ENCODE measurements around the gene UACA. TPM values are rescaled to one million over a fixed set of nuclear protein-coding genes. Genes with fewer than 3 reads are reported as not detected.

Gene UACA
- polyA plus RNA-seq, 1 of the 3 experiments (the other 2 are of a cell fraction): 35.9 TPM

- H3K9ac ChIP-seq: no peak overlapping the region
- ChIA-PET POLR2A (no interaction called here), CTCF (interaction anchor here (0.8 to 2.3 kb wide), 50 partner anchors 10 to 1249 kb away, joined by 3 to 58 read pairs (median 4); no protein-coding TSS in a partner anchor)
- H3K4me2 ChIP-seq: no peak overlapping the region
- H3K9me3 ChIP-seq: no peaks in the 10 kb centered on the region
- peaks cover 0 to 9% of the 10 kb centered on the region in 2 experiments; a peak in 2 of 4 replicates for H3K4me1 ChIP-seq (ENCODE audit: control insufficient read depth in 1 of 2, insufficient read depth in 2 of 2, low read depth in 1 of 2, low read length in 1 of 2)
- peaks cover 53% of the 10 kb centered on the region for H4K20me1 ChIP-seq (ENCODE audit: insufficient read depth)
- TF ChIP-seq MXI1 (IDR thresholded peaks at IDR 0.05; ENCODE audit: low read depth, low read length) (no peak), MAX (IDR thresholded peaks at IDR 0.05; ENCODE audit: low read depth) (no peak), JUND (IDR thresholded peaks at IDR 0.05) (no peak), SMC3 (IDR thresholded peaks at IDR 0.05; ENCODE audit: low read depth, low read length) (no peak), SIN3A (IDR thresholded peaks at IDR 0.05; ENCODE audit: borderline replicate concordance, low read depth, low read length) (no peak), FOXJ3 (CRISPR knock-in tag; IDR thresholded peaks at IDR 0.05) (no peak), YY1 (IDR thresholded peaks at IDR 0.05; ENCODE audit: low read depth) (no peak), USF1 (IDR thresholded peaks at IDR 0.05; ENCODE audit: borderline replicate concordance, low read depth) (no peak), CHD2 (IDR thresholded peaks at IDR 0.05; ENCODE audit: low read length, partially characterized antibody) (no peak), ELF1 (IDR thresholded peaks at IDR 0.05) (no peak), CTCF (IDR thresholded peaks at IDR 0.05) (no peak), IRF3 (IDR thresholded peaks at IDR 0.05; ENCODE audit: low read depth, low read length) (no peak)
- TF ChIP-seq, protein P1, sequence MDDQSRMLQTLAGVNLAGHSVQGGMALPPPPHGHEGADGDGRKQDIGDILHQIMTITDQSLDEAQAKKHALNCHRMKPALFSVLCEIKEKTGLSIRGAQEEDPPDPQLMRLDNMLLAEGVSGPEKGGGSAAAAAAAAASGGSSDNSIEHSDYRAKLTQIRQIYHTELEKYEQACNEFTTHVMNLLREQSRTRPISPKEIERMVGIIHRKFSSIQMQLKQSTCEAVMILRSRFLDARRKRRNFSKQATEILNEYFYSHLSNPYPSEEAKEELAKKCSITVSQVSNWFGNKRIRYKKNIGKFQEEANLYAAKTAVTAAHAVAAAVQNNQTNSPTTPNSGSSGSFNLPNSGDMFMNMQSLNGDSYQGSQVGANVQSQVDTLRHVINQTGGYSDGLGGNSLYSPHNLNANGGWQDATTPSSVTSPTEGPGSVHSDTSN (IDR thresholded peaks at IDR 0.05): no peak
- no peak for DNase-seq
- peaks cover 30% of the 10 kb centered on the region for H3F3A ChIP-seq (replicated peaks; ENCODE audit: insufficient read depth)
- H3K79me2 ChIP-seq (ENCODE audit: insufficient read depth): peaks cover 99% of the 10 kb centered on the region
- peaks cover 2 to 29% of the 10 kb centered on the region in 2 experiments for H3K36me3 ChIP-seq (replicated peaks in 1 of 2; ENCODE audit: control insufficient read depth in 1 of 2, insufficient read depth in 2 of 2, low read length in 1 of 2)
- no peaks in the 10 kb centered on the region for H3K9me2 ChIP-seq
- no peak overlapping the region for H2AFZ ChIP-seq (ENCODE audit: low read depth)
- no peak overlapping the region for H3K27ac ChIP-seq (ENCODE audit: low read depth in 2 of 2, low read length in 1 of 2)
- H3K27me3 ChIP-seq (ENCODE audit: insufficient read depth): no peaks in the 10 kb centered on the region
- H3K4me3 ChIP-seq (ENCODE audit: low read depth in 2 of 2, low read length in 1 of 2): no peak overlapping the region
- WGBS (ENCODE audit: low lambda C conversion rate): 81% methylated on average over 5 of the region's 5 CpGs
Observed at GRCh38 chr15:70723122-70723422, 40.3 kb downstream of the UACA start.

Measured in SK-N-SH (cell line).